Adrenal gland (tissue), 12 donors: ENCODE results near the gene CFAP97. TPM values are rescaled to one million over a fixed set of nuclear protein-coding genes. Genes with fewer than 3 reads are reported as not detected.
A peak's percentile ranks its signal among the peaks of the same experiment; 100 is the strongest.
"Not testable (repeated sequence)": the region's sequence is repeated elsewhere in the genome, so short reads cannot be mapped to it uniquely, and the experiment has no call there.

Experiments
- DNase-seq, 7 donors: peaks; one replicate each; pipeline ENCODE4 v3.0.0-alpha.2; 2019 to 2020
- H3K27ac ChIP-seq, 5 donors: fragments of 200-600 bp; sonication (generic) in 4 of 5; 1 replicate in 3 of 5; 2 replicates in 2 of 5; pipeline versions ENCODE4 v1.5.1 to v1.8.0; 2016 to 2020; ENCODE audit warnings: mild to moderate bottlenecking in 1 of 5
- H3K27me3 ChIP-seq: fragments of 200-600 bp; 2 replicates; pipeline ENCODE4 v1.8.0; 2021
- H3K36me3 ChIP-seq, 2 donors: fragments of 200-600 bp; replicated peaks in 1 of 2; 1 replicate in 1 of 2; 2 replicates in 1 of 2; pipeline versions ENCODE4 v1.5.1 to v1.8.0; 2018 to 2022
- H3K4me1 ChIP-seq, 2 donors: fragments of 200-600 bp; replicated peaks in 1 of 2; 1 replicate in 1 of 2; 2 replicates in 1 of 2; pipeline versions ENCODE4 v1.5.1 to v1.8.0; 2018 to 2021
- H3K4me3 ChIP-seq, 4 donors: fragments of 200-600 bp; sonication (generic) in 3 of 4; one replicate each; pipeline ENCODE4 v1.5.1; 2016 to 2018
- H3K9me3 ChIP-seq, 3 donors: fragments of 200-600 bp; sonication (generic) in 1 of 3; replicated peaks in 1 of 3; 1 replicate in 2 of 3; 2 replicates in 1 of 3; pipeline versions ENCODE4 v1.5.1 to v1.8.0; 2016 to 2021
- POLR2A ChIP-seq, 2 donors: fragments of 450-650 bp; IDR thresholded peaks; one replicate each; pipeline ENCODE4 v1.6.1; 2017; ENCODE audit warnings: antibody characterized with exemption in 2 of 2, mild to moderate bottlenecking in 2 of 2, moderate library complexity in 1 of 2
- WGBS, 4 donors: extraction: QIAGEN DNeasy Blood & Tissue Kit in 2 of 4; methylation state at CpG; one replicate each; pipeline versions ENCODE4 v1.1.5 to v1.1.7; 2013 to 2017; 5-methylcytosine and 5-hydroxymethylcytosine counted together
- intact Hi-C, 2 donors: fragments of 100-400 bp; cut with DNase I; formaldehyde crosslinking; loops; one replicate each; pipeline versions ENCODE4 v1.14.1 to v1.15.0; 2022 to 2023
- polyA plus RNA-seq, 3 donors: library from polyadenylated mRNA; stranded (reverse); fragments of 200-250 nt in 2 of 3; fragments of 350-450 nt in 1 of 3; fragmentation: Illumina TruSeq in 1 of 3; extraction: RNeasy Lipid Tissue Mini Kit (QIAGEN cat#74804) in 1 of 3; gene quantifications; one replicate each; pipeline ENCODE4 v1.2.3, GENCODE V29; 2013 to 2014
- total RNA-seq, 9 donors: library from RNA; depleted of rRNA in 4 of 9; stranded (reverse); fragments of >200 nt in 4 of 9; fragments of 120-200 nt in 1 of 9; fragmentation: NEBNext Ultra II Directional in 1 of 9; extraction: Animal tissue kit (Norgen Biotek cat#: 25700) in 1 of 9; gene quantifications; one replicate each; pipeline versions ENCODE4 v1.1.0 to v1.2.4, GENCODE V29; 2013 to 2023
- TF ChIP-seq, protein P1 (sequence below), 6 experiments: fragments of 450-650 bp in 4 of 6; fragments of 200-600 bp in 2 of 6; sonication (generic) in 1 of 6; IDR thresholded peaks; 1 replicate in 5 of 6; 2 replicates in 1 of 6; pipeline versions ENCODE4 v1.5.1 to v1.8.0; 2016 to 2021; ENCODE audit warnings: antibody characterized with exemption in 6 of 6, mild to moderate bottlenecking in 2 of 6, moderate library complexity in 1 of 6
- donor health status: healthy with polysubstance abuse.
- donor health status: Bipolar disorder and iron deficiency.
- donor health status: DM: yes; HTN: yes; CAD: no.
- donor health status: DM: no; HTN: no; CAD: no.
- donor health status: DM: no; HTN: no; CAD: no.
- donor health status: DM: yes; HTN: yes; CAD: no.

Gene CFAP97
- total and polyA plus RNA-seq, 12 donors: 3.9 to 33.3 (median 25.4) TPM

DNA sequence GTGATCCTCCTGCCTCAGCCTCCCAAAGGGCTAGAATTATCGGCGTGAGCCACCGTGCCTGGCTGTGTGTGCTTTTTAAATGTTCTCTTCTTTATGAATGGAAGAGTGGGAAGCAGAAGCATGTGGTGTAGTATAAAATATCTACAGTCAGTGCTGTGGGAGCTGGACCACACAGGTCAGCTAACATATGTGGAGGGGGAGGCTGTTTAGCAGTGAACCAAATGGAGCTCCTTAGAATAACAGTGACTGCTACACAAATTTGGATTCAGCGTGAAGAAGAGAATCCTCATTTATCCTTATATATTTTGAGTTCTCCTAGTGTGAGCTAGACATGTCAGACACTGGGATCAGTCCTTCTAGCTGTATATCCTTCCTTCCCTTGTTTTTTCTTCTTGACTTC lies 8.8 kb upstream of the CFAP97 start:
- H3K27ac ChIP-seq: no peak overlapping the region
- H3K36me3 ChIP-seq: no peaks in the 10 kb centered on the region
- TF ChIP-seq, protein P1, sequence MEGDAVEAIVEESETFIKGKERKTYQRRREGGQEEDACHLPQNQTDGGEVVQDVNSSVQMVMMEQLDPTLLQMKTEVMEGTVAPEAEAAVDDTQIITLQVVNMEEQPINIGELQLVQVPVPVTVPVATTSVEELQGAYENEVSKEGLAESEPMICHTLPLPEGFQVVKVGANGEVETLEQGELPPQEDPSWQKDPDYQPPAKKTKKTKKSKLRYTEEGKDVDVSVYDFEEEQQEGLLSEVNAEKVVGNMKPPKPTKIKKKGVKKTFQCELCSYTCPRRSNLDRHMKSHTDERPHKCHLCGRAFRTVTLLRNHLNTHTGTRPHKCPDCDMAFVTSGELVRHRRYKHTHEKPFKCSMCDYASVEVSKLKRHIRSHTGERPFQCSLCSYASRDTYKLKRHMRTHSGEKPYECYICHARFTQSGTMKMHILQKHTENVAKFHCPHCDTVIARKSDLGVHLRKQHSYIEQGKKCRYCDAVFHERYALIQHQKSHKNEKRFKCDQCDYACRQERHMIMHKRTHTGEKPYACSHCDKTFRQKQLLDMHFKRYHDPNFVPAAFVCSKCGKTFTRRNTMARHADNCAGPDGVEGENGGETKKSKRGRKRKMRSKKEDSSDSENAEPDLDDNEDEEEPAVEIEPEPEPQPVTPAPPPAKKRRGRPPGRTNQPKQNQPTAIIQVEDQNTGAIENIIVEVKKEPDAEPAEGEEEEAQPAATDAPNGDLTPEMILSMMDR (IDR thresholded peaks at IDR 0.05): no peak
- no peak for TF ChIP-seq POLR2A (IDR thresholded peaks at IDR 0.05)
- H3K4me3 ChIP-seq: no peak overlapping the region
- WGBS, 4 donors: 94 to 98% (median 97%) methylated on average over 4 of the region's 4 CpGs
- peaks cover 5 to 21% of the 10 kb centered on the region in 2 donors for H3K4me1 ChIP-seq
- no peaks in the 10 kb centered on the region for H3K9me3 ChIP-seq
- no peak for DNase-seq
- H3K27me3 ChIP-seq: no peaks in the 10 kb centered on the region
- intact Hi-C loops: no loop called here

DNA sequence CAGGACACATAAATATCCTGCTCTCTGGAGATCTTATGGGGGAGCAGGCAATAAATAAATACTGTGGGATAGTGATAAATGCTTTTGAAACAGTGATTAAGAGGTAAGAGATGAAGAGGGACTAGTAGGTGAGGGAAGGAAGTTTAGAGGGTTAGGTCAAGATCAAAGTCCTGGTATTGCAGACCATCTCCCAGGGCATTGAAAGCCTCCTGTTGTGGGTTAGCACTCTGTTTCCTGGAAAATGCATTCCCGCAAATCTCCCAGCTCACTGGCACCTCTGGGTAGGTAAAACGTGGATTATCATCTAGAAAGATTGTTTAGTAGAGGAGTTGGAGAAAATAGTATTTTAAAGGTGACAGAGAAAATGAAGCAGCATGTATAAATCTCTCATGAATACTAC lies 7.8 kb upstream of the CFAP97 start:
- H3K4me3 ChIP-seq: no peak overlapping the region
- peaks cover 5 to 21% of the 10 kb centered on the region in 2 donors for H3K4me1 ChIP-seq
- intact Hi-C loops: no loop called here
- DNase-seq: no peak
- 70 to 82% (median 73%) methylated on average over 2 of the region's 2 CpGs for WGBS, 4 donors
- no peaks in the 10 kb centered on the region for H3K36me3 ChIP-seq
- no peaks in the 10 kb centered on the region for H3K9me3 ChIP-seq
- no peak for TF ChIP-seq POLR2A (IDR thresholded peaks at IDR 0.05)
- TF ChIP-seq, protein P1 (IDR thresholded peaks at IDR 0.05): no peak
- no peaks in the 10 kb centered on the region for H3K27me3 ChIP-seq
- no peak overlapping the region for H3K27ac ChIP-seq

- no peaks in the 10 kb centered on the region for H3K9me3 ChIP-seq
- H3K4me3 ChIP-seq: peak overlapping the region in 2 of 4 donors; percentile 36 to 93
- H3K4me1 ChIP-seq: peaks cover 5 to 21% of the 10 kb centered on the region in 2 donors
- DNase-seq: peak in 1 of 7 donors; percentile 46
- intact Hi-C loops: no loop called here
- peak overlapping the region in 2 of 5 donors; percentile 92 to 96 for H3K27ac ChIP-seq
- H3K27me3 ChIP-seq: no peaks in the 10 kb centered on the region
- TF ChIP-seq POLR2A (IDR thresholded peaks at IDR 0.05): no peak
- TF ChIP-seq, protein P1 (IDR thresholded peaks at IDR 0.05): no peak
- 60 to 67% (median 65%) methylated on average over 5 of the region's 5 CpGs for WGBS, 4 donors
- no peaks in the 10 kb centered on the region for H3K36me3 ChIP-seq
Observed at GRCh38 chr4:185211035-185211434, 7.2 kb upstream of the CFAP97 start.

GRCh38 chr4:185210102-185210981 lies 6.5 kb upstream of the CFAP97 start:
- Histone ChIP-seq H3K27me3 (no peaks in the 10 kb centered on the region), H3K27ac (peak overlapping the region; percentile 39 to 96 (median 82)), H3K36me3 (no peaks in the 10 kb centered on the region), H3K9me3 (no peaks in the 10 kb centered on the region), H3K4me1 (peaks cover 5 to 21% of the 10 kb centered on the region in 2 donors), H3K4me3 (peak overlapping the region in 3 of 4 donors; percentile 36 to 93 (median 75))
- intact Hi-C loops: no loop called here
- peak; percentile 60 to 78 (median 68) for DNase-seq
- TF ChIP-seq, protein P1 (IDR thresholded peaks at IDR 0.05): no peak
- peak; percentile 23 to 78 for TF ChIP-seq POLR2A (IDR thresholded peaks at IDR 0.05)
- WGBS, 4 donors: 0 to 3% (median 1%) methylated on average over 23 to 84 of the region's 84 CpGs

DNA sequence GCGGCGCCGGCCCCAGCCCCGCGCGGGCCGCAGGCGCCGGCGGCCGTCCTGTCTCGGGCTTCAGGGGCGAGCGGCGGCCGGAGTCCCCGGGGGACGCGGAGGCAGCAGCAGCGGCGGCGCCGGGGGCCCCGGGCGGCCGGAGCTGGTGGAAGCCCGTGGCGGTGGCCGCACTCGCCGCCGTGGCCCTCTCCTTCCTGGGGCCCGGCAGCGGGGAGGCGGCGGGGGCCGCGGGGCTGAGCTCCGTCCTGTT lies 6.0 kb upstream of the CFAP97 start:
- intact Hi-C loops: loop anchor here in 1 of 2 donors (10.0 kb wide), 1 partner anchor 185 kb away; the partner anchor contains the start of genes ANKRD37 and LRP2BP
- DNase-seq: peak in 1 of 7 donors; percentile 63
- not testable (repeated sequence) for H3K36me3 ChIP-seq, H3K27me3 ChIP-seq, H3K9me3 ChIP-seq
- 1 to 2% methylated on average over 23 to 39 of the region's 39 CpGs; no CpG with 5 or more reads in 2 of the 4 donors for WGBS, 4 donors
- peaks cover 7 to 24% of the 10 kb centered on the region in 2 donors for H3K4me1 ChIP-seq
- peak overlapping the region in 2 of 4 donors; percentile 36 to 93 for H3K4me3 ChIP-seq
- H3K27ac ChIP-seq: peak overlapping the region; percentile 39 to 96 (median 82)
